HG02678 (cell line): ENCODE data around the gene CCIN.

Experiments used
- ATAC-seq: cut with Tn5 transposase; IDR thresholded peaks from one replicate; pipeline ENCODE4 v1.9.1; 2021; ENCODE audit warnings: mild to moderate bottlenecking, moderate library complexity; ENCODE audit not compliant: unreplicated experiment

Gene CCIN

DNA sequence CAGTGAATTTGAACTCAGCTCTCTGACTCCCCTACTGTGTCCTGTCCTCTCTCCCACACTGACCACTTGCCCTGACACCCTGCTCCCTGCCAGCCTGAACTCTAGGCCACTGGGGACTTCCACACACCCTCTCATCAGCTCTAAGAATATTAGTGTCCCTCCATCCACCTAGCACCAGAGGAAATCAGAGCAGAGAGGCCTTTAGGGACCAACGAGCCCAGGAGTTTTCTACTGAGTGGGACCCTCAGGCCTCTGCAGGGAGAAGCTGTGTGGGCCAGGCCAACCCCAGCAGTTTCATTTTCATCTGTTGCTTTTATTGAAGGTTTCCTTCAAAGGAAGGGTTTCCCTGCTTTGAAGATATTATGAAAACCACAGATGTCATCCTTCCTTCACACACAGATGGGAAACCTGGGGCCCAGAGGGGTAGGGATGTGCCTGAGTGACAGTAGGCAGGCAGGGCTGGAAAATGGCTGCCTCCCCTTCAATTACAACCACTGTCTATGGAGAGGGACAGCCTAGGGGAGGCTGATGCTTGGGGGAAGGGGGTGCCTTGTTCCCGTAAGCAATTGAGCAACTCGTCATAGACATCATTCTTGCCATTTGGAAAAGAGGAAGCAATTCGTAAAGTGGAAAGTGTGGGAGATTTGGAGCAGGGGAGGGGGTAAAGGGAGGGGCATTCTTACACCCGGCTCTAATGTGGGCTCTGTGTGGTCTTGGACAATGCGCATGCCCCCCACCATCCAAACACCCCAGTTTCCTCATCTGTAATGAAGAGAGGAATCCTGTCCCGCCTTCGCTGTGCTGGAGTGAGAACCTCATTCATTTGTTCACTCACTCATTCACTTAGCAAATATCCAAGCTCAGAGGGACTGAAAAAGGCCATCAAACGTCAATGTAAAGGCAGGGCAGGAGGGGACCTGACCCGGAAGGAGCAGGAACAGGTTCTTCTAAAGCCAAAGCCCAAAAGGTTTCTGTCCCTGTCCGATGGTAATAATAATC lies 28.8 kb upstream of the CCIN start:
- no peak for ATAC-seq

DNA sequence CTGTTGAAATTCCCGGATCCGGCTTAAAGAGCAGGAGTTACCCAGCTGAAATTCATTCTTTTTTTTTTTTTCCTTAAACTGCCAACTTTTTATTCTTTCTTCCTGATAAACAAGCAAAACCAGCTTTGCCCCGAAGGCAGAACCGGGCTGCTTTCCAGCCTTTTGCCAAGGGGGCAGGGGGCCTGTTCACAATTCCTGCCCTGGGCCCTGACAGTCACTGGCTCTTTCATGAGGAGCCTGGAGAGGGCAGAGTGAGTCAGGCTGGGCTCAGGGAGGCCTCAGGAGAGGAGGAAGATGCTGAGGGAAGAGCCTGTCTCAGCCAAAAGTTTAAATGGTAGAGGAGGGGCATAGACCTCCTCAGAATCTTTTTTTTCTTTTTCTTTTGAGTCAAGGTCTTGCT lies 27.9 kb upstream of the CCIN start:
- ATAC-seq = no peak

DNA sequence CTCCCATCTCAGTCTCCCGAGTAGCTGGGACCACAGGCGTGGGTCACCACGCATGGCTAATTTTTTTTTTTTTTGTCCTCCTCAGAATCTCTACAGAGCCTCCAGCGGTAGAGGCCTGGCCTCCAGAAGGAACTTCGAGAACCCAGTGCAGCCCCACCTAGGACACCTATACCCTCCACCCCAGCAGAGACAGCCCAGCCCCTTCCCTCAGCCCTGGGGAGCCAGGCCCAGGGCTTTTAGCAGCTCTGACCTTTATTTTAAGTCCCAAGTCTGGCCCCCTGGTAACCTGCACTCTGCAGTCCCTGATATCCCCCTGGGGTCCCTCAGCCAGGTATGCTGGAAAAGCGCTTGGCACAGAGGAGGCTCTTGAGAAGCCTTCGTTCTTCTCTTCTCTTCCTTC lies 27.4 kb upstream of the CCIN start:
- ATAC-seq = no peak

DNA sequence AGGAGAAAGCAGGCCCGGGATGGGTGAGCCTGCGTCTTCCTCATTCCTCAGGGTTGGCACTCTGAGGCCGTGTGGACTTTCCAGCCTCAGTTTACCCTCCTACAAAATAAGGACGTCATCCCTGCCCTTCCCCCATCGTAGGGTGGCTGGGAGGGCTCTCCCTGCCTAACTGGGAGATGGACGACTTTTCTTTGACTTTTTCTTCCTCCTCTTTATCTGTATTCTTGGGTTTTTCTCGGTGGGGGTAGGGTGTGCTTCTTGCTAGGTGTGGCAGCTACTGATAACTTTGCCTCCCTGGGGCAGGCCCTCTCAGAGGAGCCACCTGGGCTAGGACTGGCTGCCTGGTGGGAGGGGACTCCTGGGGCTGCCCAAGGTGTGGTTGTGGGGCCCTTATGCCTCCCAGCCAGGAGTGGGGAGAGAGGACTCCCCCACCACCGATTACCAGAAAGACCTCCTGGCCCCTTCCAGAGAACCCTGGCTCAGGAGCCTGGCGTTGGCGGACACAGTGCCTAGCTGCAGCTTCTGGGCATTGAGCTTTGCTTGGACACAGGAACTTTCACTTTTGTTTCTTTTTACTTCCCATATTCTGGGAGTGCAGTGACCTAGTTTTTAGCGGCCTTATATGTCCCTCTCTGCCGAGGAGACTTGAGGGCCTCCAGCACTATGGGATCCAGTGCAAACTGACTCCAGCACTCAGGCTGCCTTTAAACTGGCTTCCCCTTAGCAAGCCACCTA lies 26.5 kb upstream of the CCIN start:
- ATAC-seq = no peak

DNA sequence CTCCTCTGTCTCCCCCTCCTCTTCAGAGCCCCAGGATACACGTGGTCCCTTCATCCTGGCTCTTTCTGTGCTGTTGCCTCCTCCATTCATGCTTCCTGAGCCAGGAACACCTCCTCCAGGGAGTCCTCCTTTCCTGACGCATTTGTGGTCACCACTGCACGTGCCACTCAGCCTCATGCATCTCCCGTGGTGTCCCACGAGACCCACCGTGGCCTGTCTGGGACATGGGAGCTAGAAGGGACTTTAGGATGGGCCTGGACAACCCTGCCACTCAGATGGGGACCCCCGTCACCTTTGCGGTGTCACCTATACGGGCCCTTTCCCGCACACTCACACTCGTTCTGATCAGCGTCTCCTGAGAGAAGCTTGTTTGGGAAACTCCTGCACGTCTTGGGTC lies 25.9 kb upstream of the CCIN start:
- ATAC-seq = no peak

DNA sequence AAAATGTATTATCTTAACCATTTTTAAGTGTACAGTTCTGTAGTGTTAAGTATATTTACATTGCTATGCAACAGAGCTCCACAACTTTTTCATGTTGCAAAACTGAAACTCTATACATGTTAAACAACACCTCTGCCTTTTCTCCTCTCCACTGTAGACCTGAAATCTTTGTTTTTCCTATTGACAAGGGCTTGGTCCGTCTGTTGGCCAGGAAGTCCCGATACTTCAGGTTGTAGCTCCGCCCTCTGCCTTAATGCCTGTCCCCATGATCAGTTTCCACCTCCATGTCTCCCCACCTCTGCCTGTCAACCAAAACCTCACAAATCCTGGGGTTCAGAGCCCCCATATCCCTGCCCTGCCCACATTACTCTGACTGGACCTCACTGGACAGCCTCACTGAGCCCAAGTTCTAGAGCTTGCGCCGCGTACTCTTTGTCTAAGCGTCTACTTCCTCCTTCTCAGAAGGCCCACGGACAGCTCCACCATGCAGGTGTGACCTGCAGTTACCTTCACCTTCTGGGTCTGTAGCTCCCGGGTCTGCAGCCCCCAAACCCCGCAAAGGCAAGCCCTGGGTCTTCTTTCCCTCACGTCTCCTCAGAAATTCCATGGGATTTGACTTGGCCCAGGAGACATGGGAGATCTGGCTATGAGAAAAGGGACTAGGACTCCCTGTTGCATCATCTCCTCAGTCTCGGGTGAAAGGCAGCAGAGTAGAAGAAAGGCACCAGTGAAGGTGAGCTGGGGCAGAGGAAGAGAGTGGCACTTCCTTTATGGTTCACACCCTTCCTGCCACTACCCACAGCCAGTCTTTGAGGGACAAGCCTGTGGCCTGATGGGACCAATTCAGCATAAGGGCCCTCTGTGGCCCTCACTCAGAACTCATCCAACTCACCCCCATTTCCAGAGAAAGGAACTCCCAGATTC lies 24.6 kb upstream of the CCIN start:
- no peak for ATAC-seq

GRCh38 chr9:36145970-36146369 lies 23.2 kb upstream of the CCIN start:
- ATAC-seq = no peak

DNA sequence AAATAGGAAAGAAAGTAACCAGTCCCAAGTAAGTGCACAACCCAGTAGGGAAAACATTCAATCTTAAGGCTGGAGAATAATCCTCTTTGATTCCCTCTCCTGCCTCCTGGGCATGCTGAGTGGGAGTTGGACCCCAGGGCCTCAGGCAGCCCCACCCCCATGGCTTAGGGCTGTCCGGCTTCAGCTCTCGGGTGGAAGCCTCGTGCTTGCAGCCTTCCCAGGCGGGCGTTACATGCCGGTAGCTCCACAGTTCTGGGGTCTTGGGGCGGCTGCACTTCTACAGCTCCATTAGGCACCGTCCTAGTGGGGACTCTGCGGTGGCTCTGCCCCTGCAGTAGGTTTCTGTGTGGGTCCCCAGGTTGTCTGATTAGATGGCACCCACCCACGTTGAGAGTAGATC lies 22.5 kb upstream of the CCIN start:
- no peak for ATAC-seq

DNA sequence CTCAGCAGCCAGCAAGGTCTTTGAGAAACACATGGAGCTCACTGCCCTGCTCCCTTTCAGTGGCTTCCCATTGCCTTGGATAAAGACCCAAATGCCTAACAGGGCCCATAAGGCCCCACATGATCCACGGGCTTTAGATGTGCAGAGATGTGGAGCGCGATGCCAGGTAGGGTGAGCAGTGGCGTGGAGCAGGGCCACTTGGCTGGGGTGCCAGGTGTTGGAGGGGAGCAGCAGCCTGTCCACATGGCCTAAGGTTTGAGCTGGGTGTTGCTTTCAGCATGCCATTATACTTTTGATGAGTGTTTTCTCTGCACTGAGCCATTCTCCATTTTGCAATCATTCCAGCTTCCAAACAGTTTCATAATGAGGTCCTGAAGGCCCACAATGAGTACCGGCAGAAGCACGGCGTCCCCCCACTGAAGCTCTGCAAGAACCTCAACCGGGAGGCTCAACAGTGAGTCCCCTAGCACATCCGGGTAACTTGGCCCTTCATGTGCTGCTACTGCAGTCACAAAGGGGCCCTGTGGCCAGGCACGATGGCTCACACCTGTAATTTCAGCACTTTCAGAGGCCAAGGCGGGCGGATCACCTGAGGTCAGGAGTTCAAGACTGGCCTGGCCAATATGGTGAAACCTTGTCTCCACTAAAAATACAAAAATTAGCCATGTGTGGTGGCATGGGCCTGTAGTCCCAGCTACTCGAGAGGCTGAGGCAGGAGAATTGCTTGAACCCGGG lies 21.6 kb upstream of the CCIN start:
- no peak for ATAC-seq

GRCh38 chr9:36148311-36149051 lies 20.7 kb upstream of the CCIN start:
- peak; percentile 48 for ATAC-seq

DNA sequence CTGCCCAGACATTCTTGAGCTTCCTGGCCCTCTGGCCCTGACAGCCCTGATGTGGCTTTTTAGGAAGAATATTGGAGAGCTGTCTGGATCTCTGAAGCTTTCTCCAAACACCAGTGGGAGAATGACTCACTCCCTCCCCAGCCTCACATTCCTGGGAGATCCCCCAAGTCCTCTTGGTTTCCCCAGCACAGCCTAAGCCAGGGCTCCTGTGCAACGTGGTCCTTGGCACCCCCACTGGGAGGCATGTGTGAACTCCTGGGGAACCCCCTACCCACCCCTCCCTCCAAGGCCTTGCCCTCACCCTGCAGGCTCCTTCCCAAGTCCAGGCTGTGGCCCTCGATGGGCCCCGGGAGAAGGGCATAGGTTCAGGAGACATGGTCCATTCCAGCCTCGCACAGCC lies 20.0 kb upstream of the CCIN start:
- no peak for ATAC-seq

- ATAC-seq = no peak
These were observed 18.4 kb upstream of the CCIN start for GRCh38 chr9:36150574-36151315.

- peak; percentile 86 for ATAC-seq
These were observed 17.6 kb upstream of the CCIN start for GRCh38 chr9:36151316-36152210.

DNA sequence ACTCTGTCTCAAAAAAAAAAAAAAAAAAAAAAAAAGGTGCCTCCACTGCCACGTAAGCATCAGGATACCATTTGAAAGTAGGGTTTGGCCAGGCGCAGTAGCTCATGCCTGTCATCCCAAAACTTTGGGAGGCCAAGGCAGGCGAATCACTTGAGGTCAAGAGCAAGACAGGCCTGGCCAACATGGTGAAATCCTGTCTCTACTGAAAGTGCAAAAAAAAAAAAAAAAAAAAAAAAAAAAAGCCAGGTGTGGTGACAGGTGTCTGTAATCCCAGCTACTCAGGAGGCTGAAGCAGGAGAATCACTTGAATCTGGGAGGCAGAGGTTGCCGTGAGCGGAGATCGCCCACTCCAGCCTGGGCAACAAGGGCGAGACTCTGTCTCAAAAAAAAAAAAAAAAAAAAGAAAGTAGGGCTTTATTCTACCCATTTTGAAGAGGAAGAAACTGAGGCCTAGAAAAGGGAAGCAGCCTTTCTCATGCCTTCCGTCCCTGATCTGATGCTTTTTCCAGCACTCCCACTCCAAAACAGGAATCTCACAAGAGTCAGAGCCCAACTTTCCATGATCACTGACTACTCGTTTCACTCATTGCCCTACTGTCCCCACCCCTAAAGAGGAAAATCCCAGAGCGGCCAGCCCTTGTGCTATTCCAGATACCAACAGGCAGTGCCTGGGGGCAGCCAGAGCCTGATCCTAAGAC lies 16.3 kb upstream of the CCIN start:
- ATAC-seq = no peak

GRCh38 chr9:36153746-36154145 lies 15.4 kb upstream of the CCIN start:
- ATAC-seq = no peak

GRCh38 chr9:36154331-36154952 lies 14.7 kb upstream of the CCIN start:
- ATAC-seq = no peak

DNA sequence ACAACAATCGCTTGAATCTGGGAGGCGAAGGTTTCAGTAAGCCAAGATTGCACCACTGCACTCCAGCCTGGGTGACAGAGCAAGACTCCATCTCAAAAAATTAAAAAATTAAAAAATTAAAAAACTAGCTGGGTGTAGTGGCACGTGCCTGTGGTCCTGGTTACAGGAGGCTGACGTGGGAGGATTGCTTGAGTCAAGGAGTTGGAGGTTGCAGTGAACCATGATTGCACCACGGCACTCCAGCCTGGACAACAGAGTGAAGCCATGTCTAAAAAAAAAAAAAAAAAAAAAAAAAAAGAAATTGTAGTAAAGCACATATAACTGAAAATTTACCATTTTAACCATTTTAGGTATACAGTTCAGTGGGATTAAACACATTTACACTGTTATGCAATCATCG lies 13.1 kb upstream of the CCIN start:
- no peak for ATAC-seq
